ENCODE measurements around the gene LTBR.

DNA sequence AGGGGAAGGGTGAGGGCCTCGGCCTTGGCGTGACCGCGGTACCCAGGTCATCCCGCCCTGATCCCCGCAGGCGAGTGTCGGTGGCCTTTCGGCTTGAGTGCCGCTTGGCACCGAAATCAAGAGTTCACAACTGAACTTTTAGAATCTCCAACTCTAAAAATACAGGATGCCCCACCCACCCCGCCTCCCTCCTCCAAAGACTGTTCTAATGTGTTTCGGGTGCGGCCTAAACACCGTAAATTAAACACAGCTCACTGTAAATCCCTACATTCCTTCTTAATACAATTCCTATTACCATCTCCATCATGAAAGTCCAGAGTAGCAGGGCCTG is 20.0 kb upstream of the LTBR start:
- TF ChIP-seq, protein P1, sequence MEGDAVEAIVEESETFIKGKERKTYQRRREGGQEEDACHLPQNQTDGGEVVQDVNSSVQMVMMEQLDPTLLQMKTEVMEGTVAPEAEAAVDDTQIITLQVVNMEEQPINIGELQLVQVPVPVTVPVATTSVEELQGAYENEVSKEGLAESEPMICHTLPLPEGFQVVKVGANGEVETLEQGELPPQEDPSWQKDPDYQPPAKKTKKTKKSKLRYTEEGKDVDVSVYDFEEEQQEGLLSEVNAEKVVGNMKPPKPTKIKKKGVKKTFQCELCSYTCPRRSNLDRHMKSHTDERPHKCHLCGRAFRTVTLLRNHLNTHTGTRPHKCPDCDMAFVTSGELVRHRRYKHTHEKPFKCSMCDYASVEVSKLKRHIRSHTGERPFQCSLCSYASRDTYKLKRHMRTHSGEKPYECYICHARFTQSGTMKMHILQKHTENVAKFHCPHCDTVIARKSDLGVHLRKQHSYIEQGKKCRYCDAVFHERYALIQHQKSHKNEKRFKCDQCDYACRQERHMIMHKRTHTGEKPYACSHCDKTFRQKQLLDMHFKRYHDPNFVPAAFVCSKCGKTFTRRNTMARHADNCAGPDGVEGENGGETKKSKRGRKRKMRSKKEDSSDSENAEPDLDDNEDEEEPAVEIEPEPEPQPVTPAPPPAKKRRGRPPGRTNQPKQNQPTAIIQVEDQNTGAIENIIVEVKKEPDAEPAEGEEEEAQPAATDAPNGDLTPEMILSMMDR (conservative IDR thresholded peaks at IDR 0.05), result no peak
- no peak for TF ChIP-seq EZH2 (IDR thresholded peaks at IDR 0.05; ENCODE audit: low read depth)
